ENCODE results near the gene RAB3A. TPM values are rescaled to one million over a fixed set of nuclear protein-coding genes. Genes with fewer than 3 reads are reported as not detected.

The RAB3A gene, protein sequence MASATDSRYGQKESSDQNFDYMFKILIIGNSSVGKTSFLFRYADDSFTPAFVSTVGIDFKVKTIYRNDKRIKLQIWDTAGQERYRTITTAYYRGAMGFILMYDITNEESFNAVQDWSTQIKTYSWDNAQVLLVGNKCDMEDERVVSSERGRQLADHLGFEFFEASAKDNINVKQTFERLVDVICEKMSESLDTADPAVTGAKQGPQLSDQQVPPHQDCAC
- 26.7 TPM for total RNA-seq
- long read RNA-seq, transcript RAB3A-201 (5 exons, 1,528 nt), result major isoform, 41 of 43 reads
- long read RNA-seq, partial matches to known transcripts, result 1 of 43 reads
- long read RNA-seq, other reads (novel, unspliced or antisense), result 0 of 43 reads

DNA sequence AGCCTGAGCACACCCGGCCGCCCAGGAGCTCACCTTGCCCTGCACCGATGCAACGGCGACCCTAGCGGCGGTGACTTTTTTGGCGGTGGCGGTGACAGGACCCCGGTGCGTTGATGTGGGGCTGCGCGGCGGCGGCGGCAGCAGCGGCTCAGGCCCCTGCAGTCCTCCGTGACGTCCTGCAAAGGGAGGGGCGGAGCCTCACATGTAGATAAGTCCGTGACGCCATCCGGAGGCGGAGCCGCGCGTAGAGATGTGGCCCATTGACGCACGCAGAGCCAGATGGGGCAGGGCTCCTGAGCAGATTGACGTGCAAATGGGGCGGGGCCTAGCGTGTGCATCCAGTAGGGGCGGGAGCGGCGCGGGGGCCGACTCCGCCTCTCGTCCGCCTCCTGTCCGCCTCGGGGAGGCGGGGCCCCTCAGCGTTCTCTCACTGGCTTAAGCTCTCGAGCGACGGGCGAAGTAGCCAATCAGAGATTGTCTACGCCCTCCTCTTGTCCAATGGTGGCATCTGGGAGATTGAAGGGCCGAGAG, at the start of gene RAB3A:
Gene RAB3A (minus strand): TSS at position 180 of the 531 bp plus-strand sequence. CDS start 1,302 bp downstream, outside the sequence.
- ATAC-seq (ENCODE audit: poor library complexity) (peak; percentile 94), DNase-seq (peak; percentile 100)
- intact Hi-C loops (cut with DNase I), result loop anchor here (10.0 kb wide), 1 partner anchor 121 kb away; the partner anchor contains the start of gene LSM4

DNA sequence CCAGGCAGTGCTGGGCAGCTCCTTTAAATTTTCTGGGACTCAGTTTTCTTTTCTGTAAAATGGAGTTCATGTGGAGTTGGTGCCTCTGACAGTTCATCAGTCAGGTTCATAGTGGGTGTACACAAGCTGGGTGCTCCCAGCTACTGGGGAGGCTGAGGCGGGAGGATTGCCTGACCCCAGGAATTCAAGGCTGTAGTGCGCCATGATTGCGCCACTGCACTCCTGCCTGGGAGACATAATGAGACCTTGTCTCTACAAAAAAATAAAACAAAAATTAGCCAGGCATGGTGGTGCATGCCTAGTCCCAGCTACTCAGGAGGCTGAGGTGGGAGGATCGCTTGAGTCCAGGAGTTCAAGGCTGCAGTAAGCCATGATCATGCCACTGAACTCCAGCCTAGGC, 49.3 kb upstream of the RAB3A start:
- ATAC-seq (ENCODE audit: poor library complexity), result no peak
- intact Hi-C loops (cut with DNase I), result loop anchor here (2.0 to 5.0 kb wide), 2 partner anchors 44 to 141 kb away; no protein-coding TSS in a partner anchor
- DNase-seq, result no peak

DNA sequence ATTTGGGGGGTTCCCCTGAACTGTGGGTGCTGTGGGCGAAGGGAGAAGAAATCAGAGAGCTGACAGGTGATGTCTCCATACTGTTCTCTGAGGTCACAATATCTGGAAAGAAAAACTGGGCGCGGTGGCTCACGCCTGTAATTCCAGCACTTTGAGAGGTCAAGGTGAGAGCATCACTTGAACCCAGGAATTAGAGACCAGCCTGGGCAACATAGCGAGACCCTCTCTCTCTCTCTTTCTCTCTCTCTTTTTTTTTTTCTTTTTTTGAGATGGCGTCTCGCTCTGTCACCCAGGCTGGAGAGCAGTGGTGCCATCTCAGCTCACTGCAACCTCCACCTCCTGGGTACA, 48.5 kb upstream of the RAB3A start:
- intact Hi-C loops (cut with DNase I), result loop anchor here (2.0 to 5.0 kb wide), 2 partner anchors 44 to 140 kb away; no protein-coding TSS in a partner anchor
- ATAC-seq (ENCODE audit: poor library complexity) (no peak), DNase-seq (no peak)

DNA sequence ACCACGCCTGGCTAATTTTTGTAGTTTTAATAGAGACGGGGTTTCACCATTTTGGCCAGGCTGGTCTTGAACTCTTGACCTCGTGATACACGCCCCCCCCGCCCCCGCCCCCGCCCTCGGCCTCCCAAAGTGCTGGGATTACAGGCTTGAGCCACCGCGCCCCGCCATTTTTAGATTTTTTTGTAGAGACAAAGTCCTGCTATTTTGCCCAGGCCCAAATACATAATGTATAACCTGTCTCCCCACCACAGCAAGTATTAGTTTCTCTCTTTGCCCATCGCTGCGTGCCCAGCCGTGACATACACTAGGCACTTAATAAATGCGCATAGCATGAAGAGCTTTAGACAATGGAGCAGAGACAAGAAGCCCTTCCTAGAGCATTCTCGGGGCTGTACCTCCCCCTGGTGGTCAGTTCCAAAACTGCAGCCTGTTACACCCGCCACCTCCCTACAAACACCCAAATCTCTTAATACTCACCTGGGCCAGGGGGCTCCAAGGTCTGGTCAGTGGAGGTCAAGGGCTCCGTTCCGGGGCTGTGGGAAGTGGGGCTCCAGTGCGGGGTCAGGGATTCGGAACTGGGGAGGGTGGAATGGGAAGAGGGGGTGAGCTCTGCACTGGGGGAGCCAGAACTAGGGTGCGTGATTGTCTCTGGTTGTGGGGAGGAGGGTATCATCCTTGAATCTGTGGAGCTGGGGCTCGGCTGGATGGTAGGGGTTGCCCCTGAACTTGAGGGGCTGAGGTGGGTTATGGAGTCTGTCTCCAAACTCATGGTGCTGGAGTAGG, 47.9 kb upstream of the RAB3A start:
- DNase-seq (peak; percentile 76), ATAC-seq (ENCODE audit: poor library complexity) (peak; percentile 80)
- intact Hi-C loops (cut with DNase I), result loop anchor here (2.0 to 5.0 kb wide), 2 partner anchors 43 to 139 kb away; no protein-coding TSS in a partner anchor

DNA sequence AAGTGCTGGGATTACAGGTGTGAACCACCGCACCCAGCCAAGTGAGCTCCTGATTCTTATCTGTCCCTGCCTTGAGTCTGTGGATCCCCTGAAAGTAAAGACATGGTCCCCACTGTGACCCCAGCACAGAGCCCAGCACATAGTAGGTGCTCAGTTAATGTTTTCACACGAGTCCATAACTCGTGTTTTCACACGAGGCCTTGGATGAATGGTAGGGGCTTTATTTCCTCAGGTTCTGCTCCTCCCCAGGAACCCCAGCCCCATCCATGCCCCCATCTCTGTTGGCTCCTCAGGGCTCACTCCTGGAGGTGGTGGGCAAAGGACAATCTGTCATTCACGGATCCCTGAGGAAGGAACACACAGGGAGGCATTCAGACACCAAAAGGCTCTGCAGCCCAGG, 46.0 kb upstream of the RAB3A start:
- DNase-seq (no peak), ATAC-seq (ENCODE audit: poor library complexity) (no peak)
- intact Hi-C loops (cut with DNase I), result loop anchor here (5.0 kb wide), 1 partner anchor 138 kb away; no protein-coding TSS in a partner anchor

DNA sequence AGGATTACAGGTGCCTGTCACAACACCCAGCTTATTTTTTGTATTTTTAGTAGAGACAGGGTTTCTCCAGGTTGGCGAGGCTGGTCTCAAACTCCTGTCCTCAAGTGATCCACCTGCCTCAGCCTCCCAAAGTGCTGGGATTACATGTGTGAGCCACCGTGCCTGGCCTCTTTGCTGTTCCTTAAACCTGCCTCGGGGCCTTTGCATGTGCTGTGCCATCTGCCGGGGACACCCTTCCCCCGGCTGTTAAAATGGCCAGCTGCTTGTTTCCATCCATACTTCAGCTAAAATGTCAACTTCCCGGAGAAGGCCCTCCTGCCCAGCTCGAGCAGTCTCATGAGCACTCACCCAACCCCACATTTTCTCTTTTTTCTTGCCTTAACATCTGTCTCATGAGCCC, 41.5 kb upstream of the RAB3A start:
- no peak for DNase-seq
- intact Hi-C loops (cut with DNase I), result no loop called here
- no peak for ATAC-seq (ENCODE audit: poor library complexity)

DNA sequence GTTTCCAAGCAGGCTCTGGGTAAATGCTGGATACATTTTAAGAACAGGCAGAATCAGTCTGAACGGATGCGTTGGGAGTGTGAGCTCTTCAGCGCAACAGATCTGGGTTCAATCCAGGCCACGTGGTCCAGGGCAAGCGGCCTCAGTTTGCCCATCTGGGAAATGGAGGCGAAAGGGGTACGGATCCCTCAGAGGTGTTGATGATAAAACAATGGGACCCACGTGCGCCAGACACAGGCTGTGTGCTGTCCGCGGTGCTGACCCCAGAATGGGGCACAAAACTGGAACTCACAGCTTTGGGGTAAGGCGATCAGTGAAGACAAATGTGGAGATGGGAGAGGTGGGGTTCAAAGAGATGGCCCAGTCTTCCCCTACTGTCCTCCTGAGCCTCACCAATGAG, 35.5 kb upstream of the RAB3A start:
- DNase-seq (no peak), ATAC-seq (ENCODE audit: poor library complexity) (no peak)
- intact Hi-C loops (cut with DNase I), result no loop called here

DNA sequence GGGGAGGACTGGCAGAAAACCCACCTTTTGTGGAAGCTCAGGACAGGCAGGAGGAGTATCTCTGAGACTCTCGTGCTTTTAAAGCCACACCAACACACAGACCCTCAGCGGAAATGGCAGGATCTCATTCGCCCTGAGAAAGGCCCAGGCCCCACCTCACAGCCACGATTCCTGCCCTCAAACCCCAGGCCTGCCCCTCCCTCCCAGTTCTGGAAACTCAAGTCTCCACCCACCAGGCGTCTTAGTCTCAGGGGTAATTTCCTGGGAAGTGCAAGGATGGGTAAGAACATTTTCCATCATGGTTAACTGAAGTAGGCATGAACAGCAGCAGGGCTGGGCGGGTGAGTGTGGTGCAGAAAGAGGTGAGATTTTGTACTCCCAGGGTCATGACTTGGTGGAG, 30.4 kb upstream of the RAB3A start:
- no peak for ATAC-seq (ENCODE audit: poor library complexity)
- DNase-seq, result no peak
- intact Hi-C loops (cut with DNase I), result no loop called here

DNA sequence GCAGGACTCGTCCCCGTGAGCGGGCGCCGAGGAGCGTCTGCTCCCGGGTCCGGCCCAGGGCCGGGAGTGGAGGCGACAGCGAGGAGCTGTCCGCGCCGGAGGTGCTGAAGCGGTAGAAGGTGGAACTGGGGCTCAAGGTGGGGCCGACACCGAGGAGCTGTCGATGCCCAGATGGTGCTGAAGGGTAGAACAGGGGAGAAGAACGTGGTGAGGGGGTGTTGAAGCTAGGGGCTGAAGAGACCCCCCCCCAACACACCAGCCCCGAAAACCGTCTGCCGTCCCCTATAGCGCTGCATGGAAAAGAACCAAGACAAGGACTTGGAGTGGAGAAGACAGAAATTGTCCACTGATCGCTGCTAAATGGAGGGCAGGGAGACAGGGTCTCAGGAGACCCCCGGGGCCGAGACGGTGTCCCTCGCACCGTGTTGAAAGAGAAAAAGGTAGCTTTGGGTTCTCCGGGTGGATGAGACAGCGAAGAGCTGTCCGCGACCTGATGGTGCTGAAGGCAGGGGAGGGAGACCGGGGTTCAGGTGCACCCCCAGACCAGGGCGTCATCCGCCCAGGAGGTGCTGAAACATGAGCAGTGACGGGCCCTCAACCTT, 29.5 kb upstream of the RAB3A start:
- DNase-seq (peak; percentile 59), ATAC-seq (ENCODE audit: poor library complexity) (peak; percentile 62)
- intact Hi-C loops (cut with DNase I), result no loop called here

DNA sequence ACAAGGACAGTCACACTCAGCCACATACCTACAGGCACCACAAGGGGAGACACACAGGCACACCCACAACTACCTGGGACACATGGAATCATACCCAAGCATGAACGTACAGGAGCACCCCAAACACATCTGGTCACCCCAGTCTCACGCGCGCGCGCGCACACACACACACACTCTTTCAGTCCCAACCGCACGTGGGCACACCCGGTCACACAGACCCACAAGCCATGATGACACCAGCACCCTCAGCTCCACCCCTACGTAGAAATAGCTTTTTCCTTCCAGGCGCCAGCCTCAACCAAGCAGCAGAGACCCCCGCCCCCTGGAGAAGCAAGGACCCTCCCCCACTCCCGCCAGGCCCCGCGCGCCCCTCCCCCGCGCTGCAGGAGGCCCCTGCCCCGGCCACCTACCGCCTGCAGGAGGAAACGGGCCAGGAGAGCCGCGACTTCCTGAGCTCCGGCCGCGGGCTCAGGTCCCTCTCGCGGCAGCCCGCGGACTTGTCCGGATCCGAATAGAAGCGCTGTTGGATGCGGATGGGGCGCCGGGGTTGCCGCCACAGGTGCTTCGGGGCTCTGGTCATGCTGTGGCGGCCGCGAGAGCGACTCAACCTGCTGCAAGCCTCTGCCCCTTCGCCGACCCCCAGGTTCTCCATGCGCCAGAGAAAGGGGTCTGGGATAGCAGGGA, 28.8 kb upstream of the RAB3A start:
- ATAC-seq (ENCODE audit: poor library complexity) (no peak), DNase-seq (no peak)
- intact Hi-C loops (cut with DNase I), result no loop called here

DNA sequence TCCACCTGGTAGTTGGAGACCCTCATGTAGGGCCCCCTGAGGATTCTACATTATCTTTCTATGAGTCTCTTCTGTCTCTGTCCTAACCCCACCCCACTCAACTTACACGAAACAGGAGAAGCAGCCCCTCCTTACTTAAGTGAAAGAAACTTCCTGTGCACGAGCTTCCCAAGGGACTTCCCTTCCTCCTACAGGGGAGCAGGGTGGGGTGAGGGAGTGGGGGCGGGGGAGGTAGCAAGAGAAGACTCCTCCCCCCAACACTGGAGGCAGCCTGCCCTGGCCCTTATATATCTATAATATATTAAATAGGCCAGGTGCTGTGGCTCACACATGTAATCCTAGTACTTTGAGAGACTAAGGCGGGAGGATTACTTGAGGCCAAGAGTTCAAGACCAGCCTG, 27.9 kb upstream of the RAB3A start:
- ATAC-seq (ENCODE audit: poor library complexity) (no peak), DNase-seq (no peak)
- intact Hi-C loops (cut with DNase I), result no loop called here

DNA sequence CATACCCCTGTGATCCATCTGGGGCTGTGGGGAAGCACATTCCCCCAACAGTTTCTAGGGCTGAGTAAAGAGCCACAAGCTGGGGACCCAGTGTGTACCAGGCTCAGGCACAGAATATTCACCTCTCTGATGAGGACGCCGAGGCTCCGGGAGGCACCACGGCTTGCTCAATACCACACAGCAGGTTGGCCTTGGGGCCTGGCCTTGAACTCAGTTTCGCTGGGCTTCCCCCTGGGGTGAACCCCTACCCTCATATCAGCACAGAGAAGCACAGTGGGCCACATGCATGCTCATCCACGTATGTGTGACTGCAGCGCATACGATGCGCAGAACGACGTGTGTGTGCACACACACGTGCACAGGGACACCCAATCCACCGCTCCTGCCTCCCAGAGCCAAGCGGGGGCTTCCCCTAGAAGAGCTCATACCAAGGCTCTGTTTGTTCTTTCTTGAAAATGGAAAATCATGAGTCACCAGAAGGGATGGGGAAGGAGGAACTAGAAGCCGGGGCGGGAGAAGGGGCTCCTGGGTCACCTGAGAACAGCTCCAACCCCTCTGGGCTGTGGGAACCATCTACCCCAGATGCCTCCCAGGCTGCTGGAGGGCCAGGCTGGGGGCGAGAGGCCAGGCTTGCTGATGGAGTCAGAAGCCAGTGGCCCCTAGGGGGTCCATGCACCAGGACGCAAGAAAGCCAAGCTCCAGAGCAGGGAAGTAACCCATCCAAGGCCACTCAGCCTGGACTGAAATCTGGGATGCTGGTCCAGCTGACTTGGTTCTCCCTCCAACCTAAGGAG, 27.3 kb upstream of the RAB3A start:
- ATAC-seq (ENCODE audit: poor library complexity), result no peak
- DNase-seq, result no peak
- intact Hi-C loops (cut with DNase I), result no loop called here

DNA sequence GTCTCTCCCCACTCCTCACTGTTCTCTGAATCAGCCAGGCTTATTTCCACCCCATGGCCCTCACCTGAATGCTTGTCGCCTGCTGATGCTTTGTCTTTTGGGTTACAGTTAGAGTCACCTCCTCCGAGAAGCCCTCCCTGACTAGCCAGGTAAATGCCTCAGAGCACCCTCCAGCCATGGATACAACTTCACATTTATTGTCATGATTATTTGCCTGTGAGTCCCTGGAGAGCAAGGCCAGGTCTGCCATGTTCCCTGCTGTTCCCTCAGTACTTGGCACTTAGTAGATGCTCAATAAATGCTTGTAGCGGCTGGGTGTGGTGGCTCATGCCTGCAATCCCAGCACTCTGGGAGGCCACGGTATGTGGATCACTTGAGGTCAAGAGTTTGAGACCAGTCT, 26.1 kb upstream of the RAB3A start:
- DNase-seq, result no peak
- no peak for ATAC-seq (ENCODE audit: poor library complexity)
- intact Hi-C loops (cut with DNase I), result no loop called here

DNA sequence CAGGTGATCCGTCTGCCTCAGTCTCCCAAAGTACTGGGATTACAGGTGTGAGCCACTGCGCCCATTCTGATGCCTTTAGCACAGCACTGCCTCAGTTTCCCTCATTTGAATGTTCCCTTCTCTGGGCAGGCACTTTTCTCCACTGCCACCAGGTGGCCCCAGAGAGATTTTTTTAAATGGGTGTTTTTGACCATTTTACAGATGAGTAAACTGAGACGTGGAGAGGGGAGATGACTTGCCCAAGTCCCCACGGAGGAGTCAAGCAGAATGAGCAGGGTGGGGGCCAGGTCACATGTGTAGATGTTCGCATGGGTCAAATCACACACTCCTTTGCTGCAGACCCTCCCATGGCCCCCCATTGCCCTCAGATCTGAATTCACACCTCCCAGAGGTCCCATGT, 25.6 kb upstream of the RAB3A start:
- DNase-seq, result no peak
- ATAC-seq (ENCODE audit: poor library complexity), result no peak
- intact Hi-C loops (cut with DNase I), result no loop called here

DNA sequence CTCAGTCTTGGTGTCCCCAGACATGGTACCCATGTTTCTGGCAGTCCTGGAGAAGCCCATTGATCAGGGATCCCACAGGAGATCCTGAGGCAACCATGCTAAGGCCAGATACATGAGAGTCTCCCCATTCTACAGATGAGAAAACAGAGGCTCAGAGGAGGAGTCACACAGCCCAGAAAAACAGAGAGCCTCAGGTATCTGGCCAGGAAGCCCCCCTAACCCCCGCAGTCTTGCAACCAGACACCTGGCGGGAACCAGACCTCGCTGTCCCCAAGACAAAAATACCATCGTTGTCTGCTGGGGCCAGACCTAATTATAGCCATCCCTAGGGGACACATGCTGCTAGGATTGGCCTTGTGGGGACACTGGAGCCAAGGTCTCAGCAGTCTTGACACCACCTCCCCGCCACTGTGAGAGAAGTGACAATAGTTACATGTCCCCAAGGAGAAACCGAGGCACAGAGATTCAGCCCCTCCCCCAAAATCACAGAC, 24.0 kb upstream of the RAB3A start:
- ATAC-seq (ENCODE audit: poor library complexity) (no peak), DNase-seq (no peak)
- intact Hi-C loops (cut with DNase I), result no loop called here

DNA sequence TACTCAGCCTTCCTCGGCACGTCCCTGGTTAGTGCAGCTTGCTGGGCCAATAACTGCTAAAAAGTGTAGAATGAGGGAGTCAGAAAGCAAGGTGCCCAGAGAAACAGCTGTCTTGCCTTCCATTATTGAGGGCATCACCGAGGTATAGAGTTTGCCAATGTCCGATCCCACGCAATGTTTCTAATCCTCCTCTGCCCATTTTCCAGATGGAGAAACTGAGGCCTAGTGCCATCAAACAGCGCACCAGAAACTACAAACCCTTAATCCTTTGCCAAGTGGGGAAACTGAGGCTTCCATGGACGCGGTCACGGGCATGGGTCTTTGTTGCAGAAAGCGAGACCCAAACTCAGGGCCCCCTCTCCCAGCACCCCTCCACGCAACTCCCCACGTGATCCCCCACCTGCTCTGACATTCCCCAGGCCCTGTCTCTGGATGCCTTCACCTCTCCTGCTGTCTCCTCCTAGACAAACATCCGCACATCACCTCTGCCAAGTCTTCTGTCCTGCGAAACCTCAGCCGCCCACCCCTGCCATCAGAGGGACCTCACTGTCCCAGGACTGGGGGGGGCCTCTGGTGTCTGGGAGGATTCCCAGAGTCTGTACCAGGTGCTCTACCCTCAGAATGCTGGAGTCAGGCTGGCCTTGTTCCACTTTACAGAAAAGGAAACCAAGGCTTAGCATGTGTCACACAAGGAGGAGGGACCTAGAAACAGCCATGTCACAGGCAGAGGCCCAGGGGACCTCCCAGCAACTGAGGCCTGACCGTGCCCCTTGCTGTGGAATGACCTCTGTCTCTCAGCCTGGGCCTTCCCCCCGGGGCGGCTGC, 23.3 kb upstream of the RAB3A start:
- DNase-seq, result no peak
- intact Hi-C loops (cut with DNase I), result no loop called here
- no peak for ATAC-seq (ENCODE audit: poor library complexity)
